GM10248 (cell line): ENCODE measurements around the gene DDX3Y.

Source experiments
- CTCF ChIA-PET: fragments of 300-600 bp; sonication (Branson Sonifier 250); formaldehyde crosslinking; extraction: SDS; loops from one replicate; lab custom pipeline; 2021; ENCODE audit warnings: antibody characterized with exemption; lab: Yijun Ruan, JAX
- POLR2A ChIA-PET: fragments of 350-650 bp; sonication (Branson Sonifier 250); formaldehyde crosslinking; extraction: SDS; loops from one replicate; lab custom pipeline; 2020; ENCODE audit warnings: antibody characterized with exemption; lab: Yijun Ruan, JAX
- DNase-seq: peaks from one replicate; pipeline ENCODE4 v3.0.0; 2012; ENCODE audit errors: extremely low spot score
- CTCF ChIP-seq: IDR thresholded peaks from 2 replicates; pipeline ENCODE4 v1.5.1; 2012; ENCODE audit warnings: mild to moderate bottlenecking, low read depth; ENCODE audit errors: extremely low read depth, missing control alignments, control extremely low read depth

The DDX3Y gene

GRCh38 chrY:12904618-12905516, at the start of gene DDX3Y:
DDX3Y (plus strand) TSS chrY:12904868; CDS start chrY:12904937, 69 bp downstream.
- peak; percentile 68 for DNase-seq
- POLR2A ChIA-PET = interaction anchor here (1.0 kb wide), 1 partner anchor 16 kb away, joined by 4 read pairs; no protein-coding TSS in a partner anchor
- CTCF ChIA-PET = interaction anchor here (1.4 kb wide), 1 partner anchor 38 kb away, joined by 4 read pairs; no protein-coding TSS in a partner anchor
- TF ChIP-seq CTCF = no peak

- DNase-seq = no peak
- TF ChIP-seq CTCF = no peak
- POLR2A ChIA-PET = no interaction called here
- CTCF ChIA-PET = interaction anchor here (1.7 kb wide), 1 partner anchor 10 kb away, joined by 6 read pairs; no protein-coding TSS in a partner anchor
Observed at GRCh38 chrY:12855791-12856275, 48.8 kb upstream of the DDX3Y start.

GRCh38 chrY:12867960-12868359, 36.7 kb upstream of the DDX3Y start:
- POLR2A ChIA-PET = no interaction called here
- CTCF ChIA-PET = no interaction called here
- TF ChIP-seq CTCF = no peak
- no peak for DNase-seq

- POLR2A ChIA-PET = no interaction called here
- DNase-seq = no peak
- TF ChIP-seq CTCF = no peak
- CTCF ChIA-PET = no interaction called here
Observed at GRCh38 chrY:12896973-12897372, 7.7 kb upstream of the DDX3Y start.

DNA sequence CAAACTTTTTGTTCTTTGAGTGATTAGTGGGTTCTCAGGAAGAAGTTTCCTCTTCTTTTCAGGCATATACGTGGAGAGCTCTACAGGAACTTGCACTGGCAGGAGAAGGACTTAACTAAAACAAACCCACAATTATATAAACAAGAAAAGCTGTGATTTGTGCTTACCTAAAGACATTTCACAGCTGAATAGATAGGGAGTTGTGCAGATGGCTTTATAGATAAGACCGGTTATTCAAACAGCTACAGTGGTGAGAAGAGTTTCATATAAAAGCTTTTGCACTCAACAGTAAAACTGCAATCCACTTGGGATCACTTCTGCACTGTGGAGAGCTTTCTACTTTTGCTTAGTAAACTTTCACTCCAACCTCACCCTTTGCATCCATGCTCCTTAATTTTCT, 6.1 kb upstream of the DDX3Y start:
- no peak for DNase-seq
- ChIA-PET POLR2A (interaction anchor here (1.0 kb wide), 1 partner anchor 21 kb away, joined by 3 read pairs; no protein-coding TSS in a partner anchor), CTCF (no interaction called here)
- TF ChIP-seq CTCF = no peak

GRCh38 chrY:12905517-12905872, 827 bp downstream of the DDX3Y start:
- POLR2A ChIA-PET = no interaction called here
- DNase-seq = peak; percentile 17
- TF ChIP-seq CTCF = no peak
- CTCF ChIA-PET = no interaction called here
